ENCODE measurements around the gene SERHL2. TPM values are rescaled to one million over a fixed set of nuclear protein-coding genes. Genes with fewer than 3 reads are reported as not detected.
"Not testable (repeated sequence)": the region's sequence is repeated elsewhere in the genome, so short reads cannot be mapped to it uniquely, and the experiment has no call there.

Gene SERHL2
- total RNA-seq = 1 to 10 TPM; 2.7 to 3.3 TPM
- 1 to 10 TPM; 1.7 to 2.6 TPM for polyA plus RNA-seq
- long read RNA-seq, donor 1, partial matches to known transcripts = 5 of 34 reads
- long read RNA-seq, donor 1, other reads (novel, unspliced or antisense) = 29 of 34 reads
- long read RNA-seq, donor 2, partial matches to known transcripts = 6 of 13 reads
- long read RNA-seq, donor 2, other reads (novel, unspliced or antisense) = 7 of 13 reads
- long read RNA-seq, donor 3, partial matches to known transcripts = 0 of 15 reads
- long read RNA-seq, donor 3, other reads (novel, unspliced or antisense) = 15 of 15 reads
- long read RNA-seq, donor 4 = 0 reads
- long read RNA-seq, donor 5 = 0 reads

GRCh38 chr22:42553475-42554361 lies at the start of gene SERHL2:
Gene SERHL2, plus strand, starts transcription at chr22:42553956. Its CDS starts 65 bp downstream, at chr22:42554021.
- WGBS, 2 donors = 2 to 3% methylated on average over 56 to 74 of the region's 75 CpGs
- Histone ChIP-seq H3K4me1 (ENCODE audit: control insufficient read depth in 5 of 5, insufficient read depth in 5 of 5, low read length in 5 of 5) (peaks cover 0 to 4% (median 2%) of the 10 kb centered on the region in 5 donors), H3K9me3 (ENCODE audit: control insufficient read depth in 4 of 4, insufficient read depth in 3 of 4, low read length in 3 of 4) (no peaks in the 10 kb centered on the region), H3K9ac (ENCODE audit: insufficient read depth in 1 of 2, low read length in 2 of 2) (peak within 1 kb of the TSS in 1 of 2 donors; percentile 71), H3K27me3 (ENCODE audit: control insufficient read depth in 3 of 3, insufficient read depth in 3 of 3, low read length in 2 of 3) (peaks cover 0 to under 1% (median 0%) of the 10 kb centered on the region in 3 donors), H3K27ac (ENCODE audit: low read depth in 1 of 2, low read length in 1 of 2) (no peak within 1 kb of the TSS), H3K4me3 (peak within 1 kb of the TSS; percentile 24), H3K36me3 (ENCODE audit: control insufficient read depth in 4 of 4, insufficient read depth in 4 of 4, low read length in 4 of 4) (no peaks in the 10 kb centered on the region)
- no peak for TF ChIP-seq CTCF (IDR thresholded peaks at IDR 0.05; ENCODE audit: control extremely low read depth, extremely low read depth)
- DNase-seq = peak; percentile 89 to 94 (median 92)
- ATAC-seq (ENCODE audit: insufficient read depth, low FRiP score) = peak; percentile 94

GRCh38 chr22:42508327-42508974 lies 45.3 kb upstream of the SERHL2 start:
- 60 to 72% methylated on average over 11 of the region's 11 CpGs for WGBS, 2 donors

GRCh38 chr22:42508975-42509364 lies 44.8 kb upstream of the SERHL2 start:
- 67 to 70% methylated on average over 9 to 10 of the region's 10 CpGs for WGBS, 2 donors
- H3K4me3 ChIP-seq; H3K27ac ChIP-seq (ENCODE audit: low read depth in 1 of 2, low read length in 1 of 2); ATAC-seq (ENCODE audit: insufficient read depth, low FRiP score); DNase-seq; H3K36me3 ChIP-seq (ENCODE audit: control insufficient read depth in 4 of 4, insufficient read depth in 4 of 4, low read length in 4 of 4); H3K27me3 ChIP-seq (ENCODE audit: control insufficient read depth in 3 of 3, insufficient read depth in 3 of 3, low read length in 2 of 3); H3K9me3 ChIP-seq (ENCODE audit: control insufficient read depth in 4 of 4, insufficient read depth in 3 of 4, low read length in 3 of 4); H3K9ac ChIP-seq (ENCODE audit: insufficient read depth in 1 of 2, low read length in 2 of 2); H3K4me1 ChIP-seq (ENCODE audit: control insufficient read depth in 5 of 5, insufficient read depth in 5 of 5, low read length in 5 of 5): not testable (repeated sequence)

More at GRCh38 chr22:42508327-42508974, 45.3 kb upstream of the SERHL2 start:
- not testable (repeated sequence) for DNase-seq; H3K9ac ChIP-seq (ENCODE audit: insufficient read depth in 1 of 2, low read length in 2 of 2); H3K4me3 ChIP-seq; H3K27ac ChIP-seq (ENCODE audit: low read depth in 1 of 2, low read length in 1 of 2); H3K4me1 ChIP-seq (ENCODE audit: control insufficient read depth in 5 of 5, insufficient read depth in 5 of 5, low read length in 5 of 5); H3K27me3 ChIP-seq (ENCODE audit: control insufficient read depth in 3 of 3, insufficient read depth in 3 of 3, low read length in 2 of 3); H3K36me3 ChIP-seq (ENCODE audit: control insufficient read depth in 4 of 4, insufficient read depth in 4 of 4, low read length in 4 of 4); H3K9me3 ChIP-seq (ENCODE audit: control insufficient read depth in 4 of 4, insufficient read depth in 3 of 4, low read length in 3 of 4); ATAC-seq (ENCODE audit: insufficient read depth, low FRiP score)

- ATAC-seq (ENCODE audit: insufficient read depth, low FRiP score) = no peak
- no peak for DNase-seq
Measured at GRCh38 chr22:42509548-42509947, 44.2 kb upstream of the SERHL2 start.

More at GRCh38 chr22:42509548-42509947, 44.2 kb upstream of the SERHL2 start:
- Histone ChIP-seq H3K9ac (ENCODE audit: insufficient read depth in 1 of 2, low read length in 2 of 2) (no peak overlapping the region), H3K36me3 (ENCODE audit: control insufficient read depth in 4 of 4, insufficient read depth in 4 of 4, low read length in 4 of 4) (peaks cover 0 to 9% (median 3%) of the 10 kb centered on the region in 4 donors), H3K4me1 (ENCODE audit: control insufficient read depth in 5 of 5, insufficient read depth in 5 of 5, low read length in 5 of 5) (no peaks in the 10 kb centered on the region), H3K9me3 (ENCODE audit: control insufficient read depth in 4 of 4, insufficient read depth in 3 of 4, low read length in 3 of 4) (no peaks in the 10 kb centered on the region), H3K4me3 (no peak overlapping the region), H3K27me3 (ENCODE audit: control insufficient read depth in 3 of 3, insufficient read depth in 3 of 3, low read length in 2 of 3) (no peaks in the 10 kb centered on the region), H3K27ac (ENCODE audit: low read depth in 1 of 2, low read length in 1 of 2) (no peak overlapping the region)
- 77 to 79% methylated on average over 12 to 15 of the region's 15 CpGs for WGBS, 2 donors
- no peak for TF ChIP-seq CTCF (IDR thresholded peaks at IDR 0.05; ENCODE audit: control extremely low read depth, extremely low read depth)

All from lung (tissue), 16 donors.